Stimulated activated CD8-positive, alpha-beta memory T cell treated with anti-CD3 and anti-CD28 coated beads, Interleukin-15, amount 100 ng/mL, for 4 hours (primary cell): ENCODE measurements around the gene C5orf15.
"Not testable (repeated sequence)": the region's sequence is repeated elsewhere in the genome, so short reads cannot be mapped to it uniquely, and the experiment has no call there.

ENCODE experiments used
- DNase-seq, 2 donors: peaks; one replicate each; pipeline ENCODE4 v3.0.0-alpha.2; 2020; ENCODE audit warnings: low read depth in 2 of 2

Gene C5orf15

GRCh38 chr5:133938039-133938821 is 30.2 kb downstream of the C5orf15 start:
- no peak for DNase-seq

DNA sequence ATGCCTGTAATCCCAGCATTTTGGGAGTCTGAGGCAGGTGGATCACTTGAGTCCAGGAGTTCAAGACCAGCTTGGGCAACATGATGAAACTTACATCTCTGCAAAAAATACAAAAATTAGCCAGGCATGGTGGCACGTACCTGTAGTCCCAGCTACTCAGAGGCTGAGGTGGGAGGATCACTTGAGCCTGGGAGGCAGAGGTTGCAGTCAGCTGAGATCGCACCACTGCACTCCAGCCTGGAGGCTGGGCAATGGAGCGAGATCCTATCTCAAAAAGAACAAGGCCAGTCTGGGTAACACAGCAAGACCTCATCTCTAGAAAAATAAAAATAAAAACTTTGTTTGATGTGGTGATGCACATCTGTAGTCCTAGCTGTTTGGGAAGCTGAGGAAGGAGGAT is 30.8 kb downstream of the C5orf15 start:
- DNase-seq, result not testable (repeated sequence)

DNA sequence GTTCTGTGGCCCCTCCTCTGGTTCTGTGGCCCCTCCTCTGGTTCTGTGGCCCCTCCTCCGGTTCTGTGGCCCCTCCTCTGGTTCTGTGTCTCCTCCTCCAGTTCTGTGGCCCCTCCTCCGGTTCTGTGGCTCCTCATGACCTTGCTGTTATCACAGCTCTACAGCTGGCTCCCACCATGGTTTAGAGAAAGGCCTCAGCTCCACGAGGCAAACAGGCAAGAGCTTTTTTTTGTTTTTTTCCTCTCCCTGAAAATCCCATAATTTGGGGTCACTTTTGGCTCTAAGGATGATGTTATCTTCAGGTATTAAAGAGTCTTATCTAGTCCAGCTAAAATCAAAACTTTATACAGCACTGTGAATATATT is 31.8 kb downstream of the C5orf15 start:
- no peak for DNase-seq

- DNase-seq, result not testable (repeated sequence)
These were observed 32.3 kb downstream of the C5orf15 start for GRCh38 chr5:133935991-133936650.

- no peak for DNase-seq
These were observed 32.8 kb downstream of the C5orf15 start for GRCh38 chr5:133935667-133935940.

- DNase-seq, result no peak
These were observed 33.4 kb downstream of the C5orf15 start for GRCh38 chr5:133934822-133935666.

- DNase-seq, result no peak
These were observed 34.1 kb downstream of the C5orf15 start for GRCh38 chr5:133934311-133934710.

DNA sequence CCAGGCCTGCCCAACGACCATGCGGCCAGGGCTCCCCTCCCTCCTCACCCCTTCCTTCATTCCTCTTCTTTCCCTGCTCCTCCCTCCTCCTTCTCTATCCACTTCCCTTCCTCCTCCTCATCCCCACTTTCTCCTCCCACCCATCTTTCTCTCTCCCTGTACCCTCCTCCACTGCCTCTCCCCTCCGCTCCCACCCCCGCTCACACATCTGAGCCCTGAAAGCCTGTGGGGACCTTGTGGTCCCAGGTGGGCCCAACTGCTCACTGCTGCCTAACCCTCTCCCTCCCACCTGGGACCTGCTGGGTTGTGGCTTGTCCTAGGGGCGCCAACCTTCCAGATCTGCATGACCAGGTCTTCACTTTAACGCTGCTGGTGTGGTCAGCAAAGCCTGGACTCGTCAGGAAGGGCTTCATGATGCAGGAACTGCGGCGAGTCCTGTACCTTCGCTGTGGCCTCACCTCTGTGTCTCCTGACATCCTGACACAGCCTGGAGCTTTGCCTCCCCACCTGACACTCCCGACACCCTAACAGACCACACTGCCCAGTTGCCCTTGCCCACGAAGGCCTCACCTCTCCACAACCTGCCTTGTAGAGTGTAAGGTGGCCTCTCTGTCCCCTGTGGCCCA is 34.6 kb downstream of the C5orf15 start:
- no peak for DNase-seq

- no peak for DNase-seq
These were observed 35.3 kb downstream of the C5orf15 start for GRCh38 chr5:133933169-133933509.

GRCh38 chr5:133932441-133933168 is 35.8 kb downstream of the C5orf15 start:
- DNase-seq, result no peak

GRCh38 chr5:133931546-133931945 is 36.9 kb downstream of the C5orf15 start:
- DNase-seq, result no peak

GRCh38 chr5:133930813-133931090 is 37.7 kb downstream of the C5orf15 start:
- no peak for DNase-seq

- DNase-seq, result peak; percentile 48 to 51
These were observed 38.2 kb downstream of the C5orf15 start for GRCh38 chr5:133930061-133930812.

DNA sequence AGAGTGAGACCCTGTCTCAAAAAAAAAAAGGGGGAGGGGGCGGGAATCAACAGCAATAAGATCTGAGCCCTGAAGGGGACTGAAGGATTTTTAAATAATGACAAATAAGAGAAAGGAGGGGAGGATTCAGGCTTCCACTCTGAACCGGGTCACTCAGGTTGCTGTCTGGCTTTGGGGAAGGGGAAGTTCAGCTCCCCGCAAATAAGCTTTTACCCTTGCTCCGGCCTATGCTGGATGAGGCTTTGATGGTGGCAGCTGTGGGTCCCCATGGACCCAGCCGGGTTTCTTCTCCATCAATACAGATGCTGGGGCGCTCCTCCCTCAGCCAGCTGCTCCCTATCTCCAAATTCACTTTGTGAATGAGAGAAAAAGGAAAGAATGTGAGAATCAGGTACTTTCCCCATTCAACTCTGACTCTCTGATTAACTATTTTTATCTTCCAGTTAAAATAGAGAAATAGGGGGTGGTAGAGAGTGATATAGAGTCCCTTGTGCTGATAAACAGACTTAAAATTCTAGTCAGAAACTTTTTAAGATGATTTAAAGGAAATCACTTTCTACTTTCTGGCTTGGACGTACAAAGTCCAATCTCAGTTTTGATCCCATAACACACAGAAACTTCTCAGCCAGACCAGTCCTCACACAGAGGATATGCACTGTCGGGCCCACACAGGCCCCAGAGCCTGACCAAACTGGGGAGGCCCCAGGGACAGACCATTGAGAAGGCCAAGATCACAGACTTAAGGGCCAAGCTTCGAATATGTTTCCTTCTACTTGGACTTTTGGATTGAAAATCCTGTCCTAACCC is 39.6 kb downstream of the C5orf15 start:
- no peak for DNase-seq

DNA sequence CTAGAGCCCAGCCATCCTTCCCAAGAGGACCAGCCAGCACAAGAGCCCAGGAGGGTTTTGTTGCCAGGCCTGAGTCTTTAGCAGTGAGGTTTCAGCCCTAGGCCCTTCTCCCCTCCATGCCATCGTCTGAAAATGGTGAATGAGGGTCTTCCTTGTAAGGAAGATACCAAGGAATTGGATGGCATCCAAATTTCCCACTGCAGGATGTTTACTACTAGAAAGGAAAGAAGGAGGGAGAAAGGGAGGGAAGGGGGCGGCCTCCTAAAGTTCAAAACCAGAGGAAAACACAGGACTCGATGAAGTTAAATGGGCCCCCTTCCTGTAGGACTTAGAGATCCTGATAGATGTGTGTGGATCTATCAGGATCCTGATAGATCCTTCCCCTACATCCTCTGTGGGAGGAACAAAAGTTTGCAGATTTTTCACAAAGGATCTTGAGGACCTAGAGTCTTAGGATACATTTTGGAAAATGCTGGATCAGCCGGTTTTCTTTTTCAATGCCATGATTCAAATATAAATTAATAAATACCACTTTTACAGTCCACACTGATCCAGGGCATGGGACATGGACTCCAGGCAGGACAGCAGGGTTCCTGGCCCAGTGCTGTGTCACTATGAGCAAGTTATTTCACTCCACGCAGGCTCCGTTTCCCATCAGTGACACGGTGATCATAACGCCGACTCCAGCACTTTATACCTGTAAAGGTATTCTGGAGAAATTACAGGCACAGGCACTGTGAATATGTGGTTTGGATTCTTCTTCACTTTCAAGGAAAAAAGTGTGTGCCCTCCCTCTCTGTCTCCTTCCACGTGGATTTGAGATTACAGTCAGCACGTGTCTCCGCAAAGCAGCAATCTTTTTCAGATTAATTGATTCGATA is 40.9 kb downstream of the C5orf15 start:
- no peak for DNase-seq

DNA sequence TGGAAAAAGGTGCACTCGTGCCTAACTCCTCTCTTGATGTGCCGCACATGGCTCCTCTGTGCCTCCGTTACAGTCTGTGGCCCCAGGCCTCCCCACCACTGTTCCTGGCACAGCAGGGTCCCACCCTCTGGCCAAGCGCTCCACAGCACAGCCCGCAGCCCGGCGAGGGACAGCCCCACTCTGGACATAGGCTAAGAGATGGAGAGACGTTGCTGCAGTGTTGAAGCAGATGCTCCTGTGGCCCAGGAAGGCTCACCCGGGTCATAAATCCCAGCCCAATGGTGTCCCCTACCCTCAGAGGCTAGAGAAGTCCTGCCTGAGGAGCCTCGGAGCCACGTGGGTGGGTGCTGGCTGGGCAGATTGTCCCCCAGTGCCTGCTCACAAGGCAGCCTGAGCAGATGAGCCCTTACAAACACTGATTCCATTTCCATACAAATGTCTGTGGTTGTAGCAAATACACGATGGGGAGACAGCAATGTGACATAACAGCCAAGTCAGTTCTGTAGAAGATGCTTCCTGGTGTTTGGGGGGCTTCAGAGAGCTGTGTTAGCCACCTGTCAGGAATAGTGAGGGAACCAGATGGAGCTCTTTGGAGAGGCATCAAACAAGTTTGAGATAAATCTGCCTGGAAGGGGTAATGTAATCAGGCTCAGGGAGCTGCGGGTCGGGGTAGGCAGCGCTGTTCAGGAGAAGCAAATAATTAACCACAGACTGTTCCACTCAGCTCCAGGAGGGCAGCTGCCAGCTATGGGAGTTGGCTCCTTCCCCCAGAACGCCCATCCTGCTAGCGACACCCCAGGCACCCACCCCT is 41.7 kb downstream of the C5orf15 start:
- DNase-seq, result no peak

GRCh38 chr5:133925866-133926488 is 42.4 kb downstream of the C5orf15 start:
- no peak for DNase-seq

DNA sequence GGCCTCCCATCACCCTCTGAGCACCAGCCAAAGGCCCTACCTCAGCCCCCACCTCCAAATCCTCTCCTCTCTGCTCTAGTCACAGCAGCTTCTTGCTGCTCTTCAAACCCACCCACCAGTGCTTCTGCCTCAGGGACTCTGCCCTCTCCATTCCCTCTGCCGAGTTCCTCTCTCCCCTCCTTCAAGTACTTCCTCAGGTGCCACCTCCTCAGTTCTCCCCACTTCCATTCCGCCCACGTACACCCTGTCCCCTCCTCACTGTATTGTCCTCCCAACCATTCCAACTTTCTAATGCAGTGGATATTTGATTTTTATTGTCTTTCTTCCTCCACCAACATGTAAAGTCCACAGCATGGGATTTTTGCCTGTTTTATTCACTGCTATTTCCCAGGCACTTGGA is 43.2 kb downstream of the C5orf15 start:
- no peak for DNase-seq
